GM12891 (cell line): ENCODE data around the gene DIDO1.

Source experiments
- PAX5 ChIP-seq: IDR thresholded peaks from 2 replicates; pipeline ENCODE4 v1.6.1; 2011; ENCODE audit warnings: low read length, moderate library complexity, mild to moderate bottlenecking; ENCODE audit not compliant: insufficient read depth, severe bottlenecking
- POLR2A ChIP-seq: IDR thresholded peaks from 2 replicates; pipeline ENCODE4 v1.6.1; 2011; ENCODE audit warnings: low read depth, low read length, control low read depth
- POLR2AphosphoS5 ChIP-seq: IDR thresholded peaks from 2 replicates; pipeline ENCODE4 v1.6.1; 2011; ENCODE audit warnings: low read depth, low read length, control low read depth
- POU2F2 ChIP-seq: IDR thresholded peaks from 2 replicates; pipeline ENCODE4 v1.6.1; 2011; ENCODE audit warnings: low read depth, mild to moderate bottlenecking, control low read depth, low read length, moderate library complexity
- TAF1 ChIP-seq: IDR thresholded peaks from 2 replicates; pipeline ENCODE4 v1.6.1; 2011; ENCODE audit warnings: low read depth, low read length, control low read depth

DNA sequence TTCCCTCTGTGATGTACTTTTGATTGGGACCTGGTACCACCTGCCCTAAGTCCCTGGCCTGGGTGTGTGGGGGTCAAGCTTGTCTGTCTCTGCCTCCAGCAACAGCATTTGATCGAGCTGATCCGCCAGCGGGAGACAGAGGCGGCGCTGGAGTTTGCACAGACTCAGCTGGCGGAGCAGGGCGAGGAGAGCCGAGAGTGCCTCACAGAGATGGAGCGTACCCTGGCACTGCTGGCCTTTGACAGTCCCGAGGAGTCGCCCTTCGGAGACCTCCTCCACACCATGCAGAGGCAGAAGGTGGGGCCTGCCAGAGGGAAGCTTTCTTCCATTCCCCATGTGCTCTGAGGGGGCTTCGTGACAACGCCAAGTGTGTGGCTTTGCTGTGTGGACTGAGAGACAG is 17.1 kb upstream of the DIDO1 start:
- TF ChIP-seq POLR2A (no peak), POLR2AphosphoS5 (no peak), POU2F2 (no peak), PAX5 (no peak), TAF1 (no peak)
